Measurements from ENCODE around the gene TCF7L1.

TCF7L1 gene

GRCh38 chr2:85247610-85248009 is 114.4 kb downstream of the TCF7L1 start:
- DNase-seq = no peak

DNA sequence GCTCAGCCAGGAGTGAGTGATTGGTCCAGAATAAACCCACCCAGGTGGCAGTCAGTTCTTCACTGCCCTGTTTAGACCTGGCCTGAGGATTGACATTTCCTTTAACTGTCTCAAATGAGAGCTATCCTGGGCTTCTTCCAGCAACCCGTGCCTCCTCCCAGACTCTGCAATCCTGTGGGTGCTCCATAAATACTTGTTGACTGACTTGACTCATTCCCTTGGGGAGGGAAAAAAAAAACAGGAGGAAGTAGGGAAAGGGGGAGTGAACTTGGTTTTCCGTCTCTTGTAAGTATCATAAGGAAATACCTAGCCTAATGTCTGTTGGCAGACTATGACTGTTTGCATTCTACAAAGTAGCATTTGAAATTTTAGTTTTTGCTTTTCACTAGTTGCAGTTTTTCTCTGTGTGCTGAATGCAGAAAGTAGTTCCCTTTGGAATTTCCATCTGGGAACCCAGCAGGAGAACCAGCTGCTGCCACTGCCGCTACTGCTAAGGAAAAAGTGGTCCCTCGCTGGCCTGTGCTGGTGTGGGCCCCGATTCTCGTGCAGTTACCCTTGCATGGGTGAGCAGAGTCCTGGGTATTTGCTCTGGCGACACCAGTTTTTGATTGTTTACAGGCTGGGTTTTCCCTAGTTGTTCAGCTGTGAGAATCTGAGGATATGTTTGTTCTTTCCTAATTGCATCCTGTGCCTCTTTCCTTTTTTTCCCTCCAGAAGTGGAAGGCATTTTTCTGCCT is 115.7 kb downstream of the TCF7L1 start:
- no peak for DNase-seq

DNA sequence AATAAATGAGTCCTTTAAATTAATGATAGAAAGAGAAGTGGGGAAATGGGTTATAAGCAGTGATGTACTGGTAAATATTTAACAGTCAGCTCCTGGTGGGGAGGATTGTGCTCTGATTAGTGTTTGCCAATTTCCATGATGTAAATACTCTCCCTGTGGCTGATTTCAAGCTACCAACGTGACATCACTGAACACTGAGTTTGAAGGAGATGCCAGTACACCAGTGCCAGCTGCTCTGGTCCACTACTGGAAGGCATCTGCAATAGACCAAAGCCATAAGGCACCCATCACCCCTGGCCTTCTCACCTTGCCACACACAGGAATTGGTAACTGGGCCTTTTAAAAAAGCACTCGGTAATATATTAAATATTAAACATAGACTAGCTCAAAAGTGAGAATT is 116.9 kb downstream of the TCF7L1 start:
- DNase-seq = no peak

DNA sequence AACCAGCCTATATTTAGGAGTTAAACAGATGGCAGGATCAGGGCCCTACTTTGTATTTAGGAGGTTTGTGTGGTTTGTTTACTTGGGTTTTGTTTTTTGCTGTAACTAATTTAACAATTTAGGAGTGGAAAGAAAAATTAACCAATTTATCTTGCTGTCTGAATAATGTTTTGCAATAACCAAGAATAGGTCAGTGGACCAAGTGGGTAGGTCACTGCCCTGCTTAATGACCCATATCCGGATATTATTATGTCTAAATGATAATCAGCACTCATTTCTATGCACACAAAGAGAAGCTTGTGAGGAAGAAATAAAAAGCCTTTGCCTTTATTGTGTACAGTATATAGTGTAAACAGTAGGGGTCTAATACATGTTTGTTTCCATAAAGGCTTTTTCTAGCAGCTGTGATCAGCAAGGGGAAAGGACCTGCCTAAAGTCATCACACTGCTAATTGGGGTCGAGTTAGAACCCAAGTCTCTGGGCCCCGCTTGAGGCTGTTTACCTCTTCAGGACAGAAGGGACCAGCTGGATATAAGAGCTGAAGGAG is 118.0 kb downstream of the TCF7L1 start:
- no peak for DNase-seq

- no peak for DNase-seq
These were observed 120.7 kb downstream of the TCF7L1 start for GRCh38 chr2:85253890-85254289.

DNA sequence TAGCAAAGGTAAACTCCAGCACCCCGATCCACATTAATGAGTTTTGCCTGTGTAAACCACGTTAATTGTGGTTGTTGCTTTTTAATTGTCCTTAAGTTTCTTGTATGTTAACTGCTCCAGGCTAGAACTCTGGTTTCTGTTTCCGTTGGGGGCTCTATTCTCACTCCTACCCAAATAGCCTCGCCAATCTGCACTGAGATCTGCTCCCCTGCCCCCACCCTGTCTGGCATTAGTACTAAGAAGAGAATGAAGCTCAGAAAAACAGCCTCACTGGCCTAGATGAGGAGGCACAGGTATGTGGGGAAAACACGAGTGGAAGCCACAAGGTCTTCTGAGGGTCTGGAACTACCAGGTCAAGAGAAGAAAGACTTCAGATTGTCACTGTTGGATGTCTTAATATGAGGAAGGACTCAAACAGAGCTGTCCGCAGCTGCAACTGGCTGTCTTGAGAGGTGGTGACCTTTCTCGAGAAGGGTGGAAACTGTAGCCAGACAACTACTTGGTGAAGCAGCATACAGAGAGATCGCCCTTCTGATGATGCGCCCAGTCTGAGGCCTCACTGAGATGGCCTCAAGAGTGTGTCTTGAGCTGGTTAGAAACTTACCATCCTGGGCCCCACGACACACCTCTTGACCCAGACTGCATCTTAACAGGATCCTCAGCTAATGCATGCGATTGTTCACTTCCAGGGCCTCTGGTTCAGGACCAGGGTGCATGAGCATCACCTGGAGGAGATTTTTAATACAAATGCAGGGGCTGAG is 121.5 kb downstream of the TCF7L1 start:
- DNase-seq = no peak

GRCh38 chr2:85255456-85255812 is 122.2 kb downstream of the TCF7L1 start:
- DNase-seq = no peak

DNA sequence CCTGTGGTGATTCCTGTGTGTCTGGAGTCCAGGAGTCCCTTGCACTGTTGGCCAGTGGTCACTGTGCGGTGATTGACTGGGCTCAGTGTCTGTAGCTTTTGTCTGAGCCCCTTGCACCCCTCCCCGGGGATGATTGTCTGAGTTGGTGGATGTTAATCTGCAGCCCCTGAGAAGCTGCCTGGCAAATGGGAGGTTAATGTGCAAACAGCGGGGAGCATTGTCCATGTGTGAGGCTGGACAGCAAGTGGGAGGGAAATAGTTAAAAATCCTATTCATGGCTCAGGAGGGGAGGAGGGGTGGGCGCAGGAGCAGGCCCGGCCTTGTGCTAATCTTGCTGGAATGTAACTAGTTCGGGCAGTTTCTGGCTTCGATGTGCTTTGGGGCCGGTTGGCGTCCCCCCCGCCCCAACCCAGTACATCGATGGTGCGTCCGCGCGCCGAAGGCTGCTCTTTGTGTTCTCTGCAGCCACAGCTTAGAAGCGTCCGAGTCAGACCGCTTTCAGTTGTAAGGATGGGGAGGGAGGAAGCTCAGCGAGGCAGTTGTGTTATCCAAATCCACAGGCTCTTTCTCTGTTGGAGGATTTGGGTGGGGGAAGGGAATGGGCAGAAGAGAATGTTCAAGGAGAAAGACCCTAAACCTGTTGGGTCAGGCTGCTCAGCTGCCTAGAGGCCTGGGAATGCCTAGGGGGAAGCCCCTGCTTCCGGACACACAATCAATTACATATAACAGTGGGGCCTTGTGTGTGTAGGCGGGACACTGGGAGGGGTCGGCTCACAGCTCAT is 122.8 kb downstream of the TCF7L1 start:
- peak in 8 of 51 donors; percentile 5 to 31 (median 20) for DNase-seq

DNA sequence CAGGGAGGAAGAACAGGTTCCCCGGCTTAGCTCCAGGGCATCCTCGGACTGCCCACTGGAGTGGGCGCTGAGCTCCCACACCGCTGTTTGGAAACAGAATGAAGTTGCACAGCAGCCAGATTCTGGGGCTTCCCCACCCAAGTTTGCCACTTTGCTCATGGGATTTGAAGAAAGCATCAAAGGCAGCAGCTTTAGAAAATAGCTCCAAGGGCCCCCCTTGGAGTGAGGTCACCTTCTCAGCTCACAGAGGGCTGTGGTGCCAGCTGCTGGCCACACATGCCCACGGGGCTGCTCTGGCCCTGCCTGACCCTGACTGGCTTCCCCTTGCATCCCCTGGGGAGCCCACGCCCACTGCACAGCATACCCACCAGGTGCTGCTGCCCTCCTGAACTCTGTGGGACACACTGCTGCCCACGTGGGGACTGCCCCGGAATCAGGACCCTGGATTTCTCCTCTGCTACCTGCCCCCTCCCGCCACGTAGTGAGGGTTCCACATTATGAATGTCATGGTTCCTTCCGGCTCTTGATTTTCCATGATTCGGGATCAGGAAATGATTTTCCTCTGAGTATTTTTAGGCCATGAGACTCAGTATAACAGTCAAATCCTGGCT is 124.3 kb downstream of the TCF7L1 start:
- DNase-seq = no peak

DNA sequence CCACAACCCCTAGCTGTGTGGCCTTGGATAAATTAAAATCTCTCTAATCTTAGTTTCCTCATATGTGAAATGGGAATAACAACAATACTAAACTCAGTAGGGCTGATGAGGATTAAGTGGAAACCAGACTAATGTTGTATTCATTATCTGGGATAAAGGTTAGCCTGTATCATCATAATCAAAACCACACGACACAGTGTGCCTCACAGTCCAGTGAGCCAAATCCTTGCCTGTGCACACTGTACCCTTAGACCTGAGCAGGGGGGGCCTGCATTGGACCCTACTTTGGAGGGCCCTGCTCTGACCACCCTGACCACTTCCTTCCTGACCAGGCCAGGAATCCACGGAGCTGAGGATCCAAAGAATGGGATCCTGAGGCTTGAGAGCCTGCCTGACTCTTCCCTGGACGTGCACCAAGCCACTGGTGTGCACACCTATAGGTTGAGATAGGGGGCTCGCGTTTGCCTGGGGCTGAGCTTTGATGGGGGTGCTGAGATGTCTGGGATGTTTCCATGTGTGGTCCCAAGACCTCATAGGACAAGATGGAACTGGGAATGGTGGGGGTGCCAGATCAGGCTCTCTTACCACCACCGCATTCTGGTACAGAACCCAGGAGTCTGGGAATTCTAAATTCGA is 124.9 kb downstream of the TCF7L1 start:
- DNase-seq = no peak

DNA sequence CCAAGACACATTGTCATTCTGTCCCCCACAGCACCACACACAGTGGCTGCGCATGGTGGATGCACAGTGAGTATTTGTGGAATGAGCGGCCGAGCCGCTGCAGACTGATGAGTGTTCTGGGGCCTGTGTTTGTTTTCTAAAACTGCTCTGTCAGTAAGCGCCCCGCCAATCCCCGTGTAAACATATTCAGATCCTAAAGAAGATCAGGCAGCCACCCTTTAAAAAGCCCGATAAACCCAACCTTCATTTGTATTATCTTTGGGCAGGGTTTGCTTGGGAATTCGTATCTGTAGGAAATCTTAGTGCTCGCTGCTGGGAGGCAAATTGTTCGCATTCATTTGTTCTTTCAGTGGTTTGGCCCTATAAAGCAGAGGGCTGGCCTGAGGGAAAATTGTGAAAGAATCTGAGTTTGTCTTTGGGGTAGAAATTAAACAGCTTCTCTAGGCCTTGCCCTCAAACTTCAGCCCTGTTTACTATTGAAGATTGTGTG is 126.0 kb downstream of the TCF7L1 start:
- no peak for DNase-seq

GRCh38 chr2:85259879-85260278 is 126.7 kb downstream of the TCF7L1 start:
- no peak for DNase-seq

DNA sequence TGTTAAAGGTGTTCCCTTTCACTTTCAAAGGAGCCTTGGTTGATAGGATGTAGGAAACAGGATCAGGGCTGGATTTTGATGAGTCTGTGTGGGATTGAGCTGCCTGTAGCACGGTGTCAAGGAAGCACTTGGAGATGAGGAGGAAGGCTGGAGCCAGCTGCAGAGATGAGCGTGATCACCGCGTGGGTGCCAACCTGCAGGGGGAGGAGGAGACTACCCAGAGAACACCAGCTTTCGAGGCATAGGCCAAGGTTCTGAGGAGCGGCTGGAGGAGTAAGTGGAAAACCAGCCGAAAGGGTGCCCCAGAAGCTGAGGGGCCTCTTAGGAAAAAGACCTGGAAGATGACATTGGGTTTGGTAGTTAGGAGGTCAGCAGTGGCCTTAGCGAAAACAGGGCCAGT is 130.4 kb downstream of the TCF7L1 start:
- no peak for DNase-seq

- no peak for DNase-seq
These were observed 131.3 kb downstream of the TCF7L1 start for GRCh38 chr2:85264471-85264870.

- peak in 17 of 51 donors; percentile 3 to 53 (median 24) for DNase-seq
These were observed 132.1 kb downstream of the TCF7L1 start for GRCh38 chr2:85265304-85265703.

GRCh38 chr2:85266146-85267041 is 133.2 kb downstream of the TCF7L1 start:
- peak in 27 of 51 donors; percentile 10 to 72 (median 36) for DNase-seq

- no peak for DNase-seq
These were observed 136.8 kb downstream of the TCF7L1 start for GRCh38 chr2:85269959-85270358.

DNA sequence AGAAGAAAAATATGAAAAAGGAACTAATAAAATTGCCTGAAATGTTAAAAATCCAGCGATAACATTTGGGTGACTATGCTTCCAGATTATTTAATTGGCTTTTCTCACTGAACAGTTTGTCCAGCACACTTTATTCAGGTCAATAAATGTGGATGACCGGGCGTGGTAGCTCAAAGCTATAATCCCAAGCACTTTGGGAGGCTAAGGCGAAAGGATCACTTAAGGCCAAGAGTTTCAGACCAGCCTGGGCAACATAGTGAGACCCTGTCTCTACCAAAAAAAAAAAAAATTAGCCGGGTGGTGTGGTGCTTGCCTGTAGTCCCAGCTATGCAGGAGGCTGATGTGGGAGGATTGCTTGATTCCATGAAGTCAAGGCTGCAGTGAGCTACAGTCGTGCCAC is 139.2 kb downstream of the TCF7L1 start:
- no peak for DNase-seq
